NCI-H2107 treated with DMSO at 0.1 percent for 48 hours (cell line): ENCODE measurements around the gene CCN5.
"Not testable (repeated sequence)": the region's sequence is repeated elsewhere in the genome, so short reads cannot be mapped to it uniquely, and the experiment has no call there.

Source experiments
- DNase-seq: peaks from one replicate; lab custom pipeline; 2025; ENCODE audit not compliant: unreplicated experiment; lab: John Stamatoyannopoulos, UW

Gene CCN5

DNA sequence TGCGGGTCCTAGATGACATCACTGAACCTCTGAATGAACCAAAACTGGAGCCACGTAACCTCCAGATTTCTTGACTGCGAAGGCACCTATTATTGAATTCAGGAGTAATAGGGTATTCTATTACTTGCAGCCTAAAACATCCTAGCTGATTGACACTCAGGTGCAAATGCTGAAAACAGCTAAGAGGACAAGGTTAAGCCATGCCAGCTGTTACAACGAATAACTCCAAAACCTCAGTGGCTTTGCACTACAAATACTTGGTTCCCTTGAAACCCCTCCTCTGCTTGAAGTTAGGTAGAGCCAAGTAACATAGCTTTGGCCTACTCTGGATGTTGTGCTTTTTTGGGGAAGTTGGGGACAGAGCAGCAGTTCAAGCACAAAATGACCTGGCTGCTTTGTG is 21.0 kb upstream of the CCN5 start:
- DNase-seq = no peak

DNA sequence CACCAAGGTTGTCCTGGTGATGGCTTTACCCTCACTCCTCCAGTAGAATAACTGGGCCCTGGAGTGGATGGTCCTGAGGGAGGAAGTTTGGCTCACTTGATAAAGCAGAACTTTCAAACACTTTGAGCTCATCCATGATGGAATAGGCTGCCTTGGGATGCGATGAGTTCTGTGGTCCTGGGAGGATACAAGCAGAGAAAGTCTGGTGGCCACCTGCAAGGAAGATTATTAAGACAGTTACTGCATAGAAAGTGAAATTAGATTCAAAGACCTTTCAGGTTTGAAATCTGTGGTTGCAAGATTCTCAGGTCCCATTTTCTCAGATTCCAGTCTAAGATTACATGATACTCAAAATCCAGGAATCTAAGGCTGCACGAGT is 19.9 kb upstream of the CCN5 start:
- DNase-seq = no peak

DNA sequence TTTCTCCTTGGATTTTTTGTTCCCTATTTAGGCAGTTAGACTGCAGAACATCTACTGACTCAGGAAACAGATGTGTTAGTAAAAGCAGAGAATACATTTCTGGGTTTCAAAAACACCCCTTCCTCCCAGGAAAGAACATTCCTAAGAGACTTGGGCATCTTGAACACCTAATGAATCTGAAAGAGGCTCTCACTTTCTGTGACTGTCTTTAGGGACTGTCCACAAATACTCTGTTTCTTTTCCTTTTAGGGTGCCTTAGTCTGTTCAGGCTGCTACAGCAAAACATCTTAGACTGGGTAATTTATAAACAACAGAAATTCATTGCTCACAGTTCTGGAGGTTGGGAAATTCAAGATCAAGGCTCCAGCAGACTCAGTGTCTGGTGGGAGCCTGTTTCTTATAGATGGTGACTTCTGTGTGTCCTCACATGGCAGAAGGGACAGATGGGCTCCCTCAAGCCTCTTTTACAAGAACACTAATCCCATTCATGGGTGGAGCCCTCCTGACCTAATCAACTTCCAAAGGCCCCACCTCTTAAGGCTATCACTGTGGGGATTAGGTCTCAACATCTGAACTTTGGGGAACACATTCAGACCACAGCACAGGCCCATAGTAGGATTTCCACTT is 19.4 kb upstream of the CCN5 start:
- DNase-seq = no peak

DNA sequence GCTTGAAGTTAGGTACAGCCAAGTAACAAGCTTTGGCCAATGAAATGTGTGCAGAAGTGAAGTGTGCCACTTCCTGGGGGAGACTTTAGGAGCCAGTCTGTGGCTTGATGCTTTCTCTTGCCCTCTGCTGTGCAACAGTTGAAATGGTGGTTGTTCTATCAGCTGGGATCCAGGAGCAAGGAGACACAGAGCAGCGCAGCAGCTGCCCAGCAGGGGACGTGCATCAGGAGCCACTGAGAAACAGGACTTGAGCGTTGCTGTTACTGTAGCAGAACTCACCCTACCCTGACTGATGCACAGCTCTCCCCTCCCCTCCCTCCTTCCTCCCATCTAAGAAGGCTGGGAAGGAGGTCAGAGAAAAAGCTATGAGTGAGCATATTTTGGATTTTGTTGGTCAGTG is 18.9 kb upstream of the CCN5 start:
- no peak for DNase-seq

DNA sequence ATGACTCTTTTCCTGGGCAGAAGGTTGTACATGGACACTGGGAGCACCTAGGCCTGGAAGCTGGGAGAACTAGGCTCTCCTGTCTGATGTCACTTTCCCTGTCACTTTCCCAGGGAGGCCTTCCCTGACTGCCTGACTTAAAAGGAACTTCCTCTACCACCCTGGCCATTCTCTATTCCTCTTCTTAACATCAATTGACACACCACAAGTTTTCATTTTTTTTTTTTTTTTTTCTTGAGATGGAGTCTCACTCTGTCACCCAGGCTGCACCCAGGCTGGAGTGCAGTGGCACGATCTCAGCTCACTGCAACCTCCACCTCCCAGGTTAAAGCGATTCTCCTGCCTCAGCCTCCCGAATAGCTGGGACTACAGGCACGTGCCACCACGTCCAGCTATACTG is 18.1 kb upstream of the CCN5 start:
- not testable (repeated sequence) for DNase-seq

DNA sequence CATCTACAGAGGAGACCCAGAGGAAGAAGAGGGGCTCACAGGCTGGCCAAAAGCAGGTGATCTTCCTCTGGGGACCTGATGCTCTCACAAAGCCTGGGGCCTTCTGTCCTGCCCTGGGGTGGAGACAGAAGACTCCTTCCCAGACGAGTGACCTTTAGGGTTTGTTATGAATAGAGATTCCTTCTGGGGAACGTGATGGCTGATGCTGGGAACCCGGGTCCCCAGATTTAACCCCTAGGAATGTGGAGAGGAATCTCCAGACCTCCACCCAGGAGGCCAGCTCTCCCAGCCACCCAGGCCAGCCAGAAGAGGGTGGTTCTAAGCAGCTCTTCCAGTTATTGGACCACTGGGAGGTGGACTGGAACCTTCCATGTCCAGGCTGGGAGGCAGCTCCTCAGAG is 16.8 kb upstream of the CCN5 start:
- DNase-seq = no peak

DNA sequence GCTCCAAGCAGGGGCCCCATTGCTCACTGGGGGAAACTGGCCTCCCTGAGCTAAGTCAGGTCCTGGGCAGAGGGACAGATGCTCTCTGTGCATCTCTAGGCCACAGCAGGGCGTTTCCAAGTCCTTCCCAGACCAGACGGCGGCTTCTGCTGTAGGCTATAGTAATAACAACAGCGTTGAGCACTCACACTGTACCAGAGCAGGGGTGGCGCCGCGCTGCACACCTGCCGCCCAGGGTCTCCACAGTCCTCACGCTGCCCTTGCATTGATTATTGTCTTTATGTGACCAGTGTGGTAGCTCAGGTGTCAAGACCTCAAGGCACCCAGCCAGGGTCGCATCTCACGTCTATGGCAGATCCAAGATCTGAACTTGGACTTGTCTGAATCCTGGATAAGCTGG is 14.9 kb upstream of the CCN5 start:
- DNase-seq = no peak

DNA sequence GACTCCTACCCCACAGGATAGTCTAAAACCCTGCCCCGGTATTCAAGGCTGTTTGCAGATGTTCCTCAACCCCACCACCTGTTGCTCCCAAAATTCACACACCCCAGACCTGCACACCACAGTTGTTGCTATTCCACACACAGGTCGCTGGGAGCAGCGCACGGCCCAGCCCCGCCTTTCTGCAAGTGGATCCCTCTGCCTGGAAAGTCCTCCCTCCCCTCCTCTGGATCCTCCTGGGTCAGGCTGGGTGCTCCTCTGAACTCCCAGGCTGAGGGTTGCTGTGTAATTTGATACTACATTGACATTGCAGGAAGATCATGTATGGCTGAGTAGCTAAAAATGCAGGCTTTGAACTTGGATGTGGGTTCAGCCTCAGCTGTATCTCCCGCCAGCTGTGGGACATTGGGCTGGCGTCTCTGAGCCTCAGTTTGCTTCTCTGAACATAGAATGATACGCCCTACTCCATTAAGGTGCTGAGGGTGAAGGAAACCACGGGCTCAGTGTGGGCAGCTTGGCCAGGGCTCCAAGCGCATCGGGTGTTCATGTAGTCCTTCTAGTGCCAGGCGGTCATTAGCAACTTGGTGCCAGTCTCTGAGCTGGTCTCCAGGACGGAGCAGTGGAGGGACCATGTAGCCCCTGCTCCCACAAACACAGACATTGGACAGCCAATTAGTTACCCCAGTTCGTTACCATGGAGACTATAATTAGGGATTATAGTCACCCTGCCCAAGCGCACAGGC is 13.9 kb upstream of the CCN5 start:
- no peak for DNase-seq

DNA sequence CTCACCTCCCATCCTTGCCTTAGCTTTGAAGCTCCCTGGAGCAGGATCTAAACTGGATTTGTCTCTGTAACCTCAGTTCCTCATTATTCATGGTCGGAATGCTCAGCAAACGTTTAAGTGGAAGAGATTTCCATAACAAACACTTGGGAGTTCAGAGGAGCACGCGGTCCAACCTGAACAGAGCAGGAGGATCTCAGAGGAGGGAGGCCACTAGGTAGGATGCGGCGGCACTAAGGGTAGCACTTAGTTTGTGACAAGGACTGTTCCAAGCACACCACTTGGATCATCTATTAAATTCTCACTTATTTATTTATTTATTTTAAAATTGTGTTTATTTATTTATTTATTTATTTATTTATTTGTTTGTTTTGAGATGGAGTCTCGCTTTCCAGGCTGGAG is 13.3 kb upstream of the CCN5 start:
- no peak for DNase-seq

DNA sequence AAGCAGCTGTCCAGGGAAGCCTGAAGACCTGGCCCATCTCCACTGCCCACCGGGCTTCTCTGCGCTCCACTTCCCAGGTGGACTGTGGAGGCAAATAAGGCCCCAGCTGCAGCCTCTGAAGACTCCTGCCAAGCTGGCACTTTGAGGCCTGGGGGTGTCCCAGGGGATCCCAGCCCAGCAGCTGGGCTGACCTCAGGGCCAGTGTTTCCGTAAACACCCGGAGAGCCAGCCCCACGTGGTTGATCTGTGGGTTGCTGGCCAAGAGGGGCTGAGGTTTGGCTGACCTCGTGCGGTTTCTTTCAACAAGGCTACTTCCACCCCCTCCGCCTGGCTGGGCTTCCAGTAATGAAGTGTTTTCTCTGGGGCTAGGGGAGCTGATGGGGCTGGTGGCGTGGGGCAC is 12.4 kb upstream of the CCN5 start:
- DNase-seq = no peak

DNA sequence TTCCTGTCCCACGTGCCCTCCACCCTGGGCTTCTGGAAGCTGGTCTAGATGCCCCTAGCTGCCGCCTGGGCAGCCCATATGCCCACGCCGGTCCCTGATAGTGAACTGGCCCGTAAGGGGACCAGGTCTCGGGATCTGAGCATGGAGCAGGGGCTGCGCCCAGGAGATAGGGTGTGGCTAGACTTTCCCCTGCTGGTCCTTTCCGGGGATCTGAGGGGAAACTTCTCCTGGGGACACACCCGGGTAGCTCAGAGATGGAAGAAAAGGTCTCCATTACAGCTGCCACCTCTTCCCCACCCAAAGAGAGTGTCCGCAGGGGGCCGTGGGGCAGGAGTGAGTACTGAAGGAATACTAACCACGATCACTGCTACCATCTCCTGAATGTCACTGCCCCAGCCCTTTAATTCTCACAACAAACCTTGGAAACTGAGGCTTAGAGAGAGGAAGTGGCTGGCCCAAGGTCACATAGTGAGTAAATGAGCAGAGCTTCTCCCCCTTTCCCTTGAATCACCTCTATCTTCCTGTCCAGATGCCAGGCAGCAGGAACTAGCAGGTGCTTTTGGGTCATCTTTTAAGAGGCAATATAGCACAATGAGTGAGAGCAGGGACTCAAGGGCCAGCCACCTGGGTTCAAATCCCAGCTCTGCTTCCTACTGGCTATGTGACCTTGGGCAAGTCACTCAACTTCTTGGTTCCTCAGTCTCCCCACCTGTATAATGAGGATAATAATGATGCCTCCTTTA is 11.8 kb upstream of the CCN5 start:
- no peak for DNase-seq

DNA sequence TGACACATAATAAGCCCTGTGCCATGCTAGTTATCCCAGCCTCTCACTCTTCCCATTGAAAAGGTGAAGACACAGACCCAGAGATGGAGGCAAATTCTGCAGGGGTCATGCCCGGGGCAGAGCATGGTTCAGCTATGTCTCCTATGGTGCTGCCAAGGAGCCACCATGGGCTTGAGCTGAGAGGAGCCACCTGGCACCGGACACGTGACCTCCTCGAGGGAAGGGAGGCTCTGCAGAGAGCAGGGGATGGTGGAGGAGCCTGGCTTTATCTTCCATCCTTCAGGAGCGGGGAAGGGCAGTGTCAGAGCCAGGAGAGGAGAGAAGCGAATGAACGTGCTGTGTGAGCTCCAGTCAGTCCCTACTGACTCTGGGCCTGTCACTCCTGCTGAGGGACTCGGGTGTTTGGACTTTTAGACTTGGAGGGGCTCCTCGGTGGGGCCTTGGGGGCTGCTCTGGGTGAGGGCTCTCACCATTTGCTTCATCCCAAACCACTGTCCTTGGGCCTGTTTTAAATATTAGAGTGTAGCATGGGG is 11.1 kb upstream of the CCN5 start:
- DNase-seq = no peak

DNA sequence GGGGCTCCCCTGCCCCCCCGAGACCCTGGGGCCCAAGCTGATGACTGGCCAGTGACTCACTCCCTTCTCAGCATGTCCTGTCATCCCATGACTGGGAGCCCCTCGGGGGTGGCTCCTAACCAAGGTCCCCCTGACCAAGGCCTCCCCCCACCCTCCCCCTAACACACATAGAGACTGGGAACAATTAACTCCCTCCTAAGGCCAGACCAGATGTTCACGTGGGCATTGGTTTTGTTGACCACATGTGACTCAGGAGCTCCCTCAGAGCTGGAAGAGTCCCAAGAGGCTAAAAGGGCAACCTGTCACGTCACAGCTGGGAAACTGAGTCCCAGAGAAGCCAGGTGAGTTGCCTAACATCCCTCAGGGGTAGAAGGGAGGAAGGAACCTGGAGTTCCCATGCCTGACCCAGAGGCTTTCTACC is 10.6 kb upstream of the CCN5 start:
- no peak for DNase-seq

DNA sequence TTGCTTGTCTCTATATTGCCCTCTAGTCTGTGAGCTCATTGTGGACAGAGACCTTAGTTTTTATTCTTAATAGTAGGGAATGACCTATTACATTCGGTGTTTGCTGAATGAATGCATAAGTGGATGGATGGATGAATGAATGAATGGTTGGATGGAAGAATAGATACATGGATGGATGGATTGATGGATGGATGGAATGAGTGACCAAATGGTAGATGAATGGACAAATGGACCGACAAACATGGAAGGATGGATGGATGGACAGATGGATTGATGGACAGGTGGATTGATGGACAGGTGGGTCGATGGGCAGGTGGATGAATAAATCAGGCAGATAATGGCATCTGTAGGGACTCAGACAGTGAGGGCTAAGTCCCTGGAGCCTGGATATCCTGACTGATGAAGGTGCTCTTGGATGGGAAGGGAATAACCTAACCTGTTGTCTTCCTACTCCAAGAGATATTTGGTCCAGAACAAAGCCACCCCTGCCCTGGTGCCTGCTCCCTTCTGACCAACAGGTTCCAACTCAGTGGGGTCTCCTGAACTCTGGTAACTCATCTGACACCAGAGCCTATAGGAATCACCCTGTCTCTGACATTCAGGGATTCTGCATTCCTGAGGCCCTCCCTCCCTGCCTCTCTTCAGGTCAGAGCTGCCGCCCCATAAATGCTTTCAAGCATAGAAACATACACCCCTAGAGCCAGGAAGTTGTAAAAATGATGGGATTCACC is 9.6 kb upstream of the CCN5 start:
- DNase-seq = no peak

DNA sequence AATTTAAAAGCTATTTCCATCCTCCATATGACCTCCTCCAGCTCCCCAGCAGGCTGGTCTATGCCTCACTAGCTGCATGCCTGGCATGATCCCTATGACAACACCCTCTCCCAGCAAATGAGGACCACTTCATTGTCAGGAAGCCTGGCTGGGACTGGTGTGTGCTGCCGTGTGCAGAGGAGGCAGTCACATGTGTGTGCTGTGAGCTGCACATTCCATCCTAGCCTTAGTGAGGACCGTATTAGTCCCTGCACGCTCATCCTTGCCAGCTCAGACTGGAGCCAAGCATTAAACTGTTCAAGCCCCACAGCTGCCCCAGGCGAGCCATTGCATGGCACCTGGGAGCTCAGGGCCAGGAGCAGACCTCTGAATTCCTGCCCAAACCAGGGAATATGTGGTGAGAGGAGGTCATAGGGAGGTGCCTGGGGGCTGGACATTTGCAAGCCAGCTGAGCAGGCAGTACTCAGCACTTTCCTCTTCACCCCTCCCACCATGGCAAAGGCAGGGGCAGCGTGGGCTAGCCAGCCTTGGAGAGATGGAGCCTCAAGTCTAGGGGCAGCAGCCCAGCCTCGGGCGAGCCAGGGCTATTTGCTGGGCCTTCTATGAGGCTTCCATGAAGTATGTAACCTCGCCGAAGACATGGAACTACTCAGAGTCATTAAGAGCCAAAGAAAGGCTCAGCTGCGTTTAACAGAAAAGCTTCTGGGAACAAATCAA is 8.7 kb upstream of the CCN5 start:
- DNase-seq = no peak

DNA sequence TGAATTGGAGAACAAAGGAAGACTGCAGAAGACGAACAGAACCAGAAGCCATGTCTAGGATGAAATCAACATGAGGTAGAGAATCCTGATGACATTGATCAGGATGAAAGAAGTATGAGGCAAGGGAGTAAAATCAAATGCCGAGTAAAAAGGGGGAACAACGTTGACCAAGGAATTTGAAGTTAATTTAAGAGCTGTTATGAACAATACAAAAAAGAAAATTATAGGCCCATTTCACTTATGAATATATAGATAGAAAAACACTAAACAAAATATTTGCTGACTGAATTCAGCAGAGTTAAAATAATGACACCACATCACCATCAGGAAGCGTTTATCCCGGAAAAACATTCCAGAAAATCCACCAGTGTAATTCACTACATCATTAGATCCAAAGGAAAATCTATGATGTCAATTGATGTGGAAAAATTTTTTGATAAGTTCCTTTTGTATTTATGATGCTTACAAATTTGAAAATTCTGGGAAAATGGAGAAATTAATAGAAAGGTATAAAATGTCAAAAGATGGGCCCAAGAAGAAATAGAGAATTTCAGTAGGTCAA is 8.1 kb upstream of the CCN5 start:
- DNase-seq = no peak

DNA sequence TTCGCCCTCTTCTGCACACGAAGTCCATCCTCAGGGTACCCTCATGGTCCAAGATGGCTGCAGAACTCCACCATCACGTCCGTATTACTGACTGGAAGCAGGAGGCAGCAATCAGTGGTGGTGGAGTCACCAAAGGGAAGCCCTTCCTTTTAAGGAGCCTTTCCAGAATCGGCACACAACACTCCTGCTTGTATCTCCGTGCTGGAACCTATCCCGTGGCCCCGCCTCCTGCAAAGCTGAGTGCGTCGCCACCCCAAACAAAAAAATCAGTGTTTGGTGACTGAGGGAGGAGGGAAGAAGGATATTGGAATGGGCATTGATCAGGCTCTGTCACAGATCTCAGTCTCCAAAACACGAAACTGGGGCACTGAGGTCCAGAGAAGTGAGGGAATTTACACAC is 5.8 kb upstream of the CCN5 start:
- no peak for DNase-seq

DNA sequence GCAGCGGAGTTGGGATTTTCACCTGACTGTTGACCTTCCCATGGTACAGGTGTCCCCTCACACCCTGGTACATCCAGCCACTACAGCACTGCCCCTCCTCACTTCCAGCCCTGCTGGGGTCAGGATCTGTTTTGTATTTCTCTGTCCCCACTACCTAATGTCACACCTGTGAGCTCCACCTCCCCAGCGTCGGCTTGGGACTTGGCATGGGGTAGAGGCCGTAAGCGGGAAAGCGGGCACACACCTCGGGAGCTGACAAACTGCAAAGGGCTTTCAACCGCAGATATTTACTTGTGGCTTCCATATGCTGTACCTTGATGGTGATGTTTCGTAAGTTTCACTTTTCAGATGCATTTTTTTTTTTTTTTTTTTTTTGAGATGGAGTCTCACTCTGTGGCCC is 5.4 kb upstream of the CCN5 start:
- no peak for DNase-seq

DNA sequence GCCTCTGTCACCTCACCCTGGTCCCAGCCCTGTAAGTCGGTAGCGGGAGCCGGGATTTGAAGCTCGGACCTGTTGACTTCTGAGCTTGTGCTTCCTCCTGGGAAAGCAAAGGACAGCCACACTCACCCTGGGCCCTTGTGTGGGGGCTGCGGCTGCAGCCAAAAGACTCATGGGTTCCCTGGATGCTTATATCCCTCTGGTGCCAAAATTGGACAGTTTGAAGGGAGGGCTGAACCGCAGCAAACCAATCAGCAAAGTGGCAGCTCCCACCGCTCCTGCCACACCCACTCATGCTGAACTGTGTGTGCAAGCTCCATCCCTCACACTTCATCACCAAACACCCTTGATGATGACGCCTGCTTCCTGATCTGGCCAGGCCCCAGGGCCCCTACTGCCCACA is 3.9 kb upstream of the CCN5 start:
- DNase-seq = no peak

DNA sequence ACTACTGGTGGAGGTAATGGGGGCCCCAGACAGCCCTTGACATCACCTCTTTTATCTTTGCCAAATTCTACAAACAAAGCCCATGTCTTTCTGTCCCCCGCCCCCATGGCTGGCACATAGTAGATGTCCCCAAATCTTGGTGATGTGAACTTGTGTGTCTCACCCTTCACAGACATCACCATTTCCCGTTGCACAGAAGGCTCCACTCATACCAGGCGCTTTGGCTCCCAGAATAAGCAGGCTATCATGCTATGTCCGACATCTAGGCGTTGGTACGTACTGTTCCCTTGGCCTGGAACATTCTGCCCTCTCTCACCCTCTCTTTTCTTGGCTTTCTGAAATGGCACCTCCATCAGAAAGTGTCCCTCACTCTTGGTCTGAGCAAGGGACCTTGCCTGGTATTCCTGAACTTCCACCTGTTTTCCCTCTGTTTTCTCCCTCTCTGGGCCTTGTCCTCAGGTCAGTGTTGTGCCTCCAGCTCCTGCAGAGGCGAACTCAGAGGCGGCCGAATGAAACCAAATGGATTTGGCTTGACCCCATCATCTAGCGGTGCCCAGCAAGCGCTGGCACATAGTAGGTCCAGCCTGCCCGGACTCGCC is 968 bp upstream of the CCN5 start:
- no peak for DNase-seq
